Hair follicle dermal papilla cell (primary cell): Measurements from ENCODE around the gene NUDT19. TPM values are rescaled to one million over a fixed set of nuclear protein-coding genes. Genes with fewer than 3 reads are reported as not detected.

ENCODE experiments used
- small RNA-seq: library from RNA; depleted of rRNA; stranded (forward); fragments of <200 nt; gene quantifications from one replicate; pipeline ENCODE3, GENCODE V24; 2012
- total RNA-seq: library from RNA; depleted of rRNA; stranded (reverse); fragments of >200 nt; gene quantifications from 2 replicates; pipeline ENCODE4 v1.2.3, GENCODE V29; 2012

NUDT19 gene
- total RNA-seq: 13.1 and 13.7 TPM in 2 replicates

DNA sequence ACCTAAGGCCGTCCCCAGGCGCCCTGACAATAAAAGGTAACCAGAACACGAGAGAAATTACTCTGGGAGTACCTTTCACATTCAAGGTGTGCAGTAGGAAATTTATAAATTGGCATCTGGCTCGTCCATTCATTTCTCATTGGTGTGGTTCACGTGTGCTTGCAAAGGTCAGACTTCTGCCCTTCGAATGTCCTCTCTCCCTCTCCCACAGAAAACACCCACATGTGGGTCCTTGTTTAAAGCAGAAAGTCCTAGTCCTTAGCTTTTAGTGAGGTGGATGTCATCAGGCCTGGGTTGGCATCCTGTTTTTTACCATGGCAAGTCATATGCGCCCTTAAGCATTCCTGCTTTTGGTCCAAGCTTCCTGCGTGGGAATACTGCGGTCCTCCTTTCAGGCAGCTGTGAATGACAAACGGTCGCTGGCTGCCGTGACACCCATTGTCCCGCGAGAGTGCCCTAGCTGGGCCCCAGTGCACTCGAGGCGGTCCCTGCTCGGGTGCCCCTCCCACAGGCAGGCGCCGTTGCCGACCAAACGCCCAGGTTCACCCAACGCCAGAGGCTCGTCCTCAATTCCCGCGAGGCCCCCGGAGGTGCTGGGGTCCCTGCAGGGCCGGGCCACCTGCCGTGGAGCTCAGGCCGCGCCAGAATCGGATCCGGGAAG, at the start of gene NUDT19:
TSS of gene NUDT19 (plus strand) at position 531 of the 661 bp plus-strand sequence. CDS start 140 bp downstream, outside the sequence.

DNA sequence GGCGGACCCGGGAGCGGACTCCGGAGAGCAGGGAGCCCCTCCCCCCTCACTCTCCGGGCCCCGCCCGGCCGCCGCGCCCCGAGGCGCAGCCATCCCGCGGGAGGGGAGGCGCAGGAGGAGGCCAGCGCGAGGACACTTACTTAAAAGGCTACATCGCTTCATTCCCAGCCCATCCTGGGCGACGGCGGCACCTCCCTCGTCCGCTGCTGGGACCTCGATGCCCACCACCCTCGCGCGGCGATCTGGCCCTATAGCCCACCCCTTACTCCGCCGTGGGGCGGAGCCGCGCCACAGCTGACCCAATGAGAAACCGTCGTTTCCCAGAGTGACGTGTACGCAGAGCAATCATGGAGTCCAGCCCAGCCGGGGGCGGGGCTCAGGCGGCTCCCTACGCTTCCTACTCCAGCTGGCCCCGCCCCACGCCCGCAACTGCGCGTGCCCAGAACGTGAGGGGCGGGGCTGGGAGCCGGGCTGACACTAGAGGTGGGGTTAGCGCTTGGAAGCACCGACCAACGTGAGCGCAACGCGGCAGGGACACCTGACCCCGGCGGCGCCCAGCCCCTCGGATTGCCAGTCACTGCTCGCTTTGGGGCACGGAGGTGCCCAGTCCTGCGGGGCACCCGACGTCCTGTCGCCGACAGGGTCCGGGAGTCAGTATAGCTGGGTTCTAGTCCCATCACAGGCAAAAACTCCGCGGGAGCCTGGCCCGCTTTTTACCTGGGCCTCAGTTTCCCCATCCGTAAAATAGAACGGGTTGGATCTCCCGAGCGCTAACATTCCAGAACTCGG, 16.5 kb upstream of the NUDT19 start, which contains the start of gene ANKRD27:
TSS of gene ANKRD27 (minus strand) at position 250 of the 789 bp plus-strand sequence. CDS start 16,165 bp downstream, outside the sequence.

DNA sequence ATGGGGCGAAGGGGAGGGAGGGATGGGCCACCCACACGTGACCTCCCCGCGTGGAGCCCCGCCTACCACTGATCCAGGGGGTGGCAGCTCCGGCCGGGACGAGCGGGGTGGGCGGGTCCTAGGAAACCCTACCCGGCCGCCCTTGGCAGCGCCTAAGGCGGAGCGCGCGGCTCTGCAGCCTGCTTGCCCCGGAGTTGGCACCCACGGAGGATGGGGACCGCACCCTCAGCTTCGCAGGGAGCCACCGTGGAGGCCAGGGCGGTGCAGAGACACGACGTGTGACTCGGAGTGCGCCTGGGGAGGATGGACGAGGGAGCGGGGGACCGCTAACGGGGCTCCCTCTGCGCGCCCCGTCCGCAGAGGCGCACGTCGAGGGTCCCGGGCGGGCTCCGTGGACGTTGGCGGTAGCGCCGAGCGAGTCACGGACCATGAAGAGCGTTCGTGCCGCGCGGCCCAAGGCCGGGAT, 15.9 kb upstream of the NUDT19 start, which contains the start of gene RGS9BP:
TSS of gene RGS9BP (plus strand) at position 129 of the 466 bp plus-strand sequence. CDS start 416 bp downstream, outside the sequence.

DNA sequence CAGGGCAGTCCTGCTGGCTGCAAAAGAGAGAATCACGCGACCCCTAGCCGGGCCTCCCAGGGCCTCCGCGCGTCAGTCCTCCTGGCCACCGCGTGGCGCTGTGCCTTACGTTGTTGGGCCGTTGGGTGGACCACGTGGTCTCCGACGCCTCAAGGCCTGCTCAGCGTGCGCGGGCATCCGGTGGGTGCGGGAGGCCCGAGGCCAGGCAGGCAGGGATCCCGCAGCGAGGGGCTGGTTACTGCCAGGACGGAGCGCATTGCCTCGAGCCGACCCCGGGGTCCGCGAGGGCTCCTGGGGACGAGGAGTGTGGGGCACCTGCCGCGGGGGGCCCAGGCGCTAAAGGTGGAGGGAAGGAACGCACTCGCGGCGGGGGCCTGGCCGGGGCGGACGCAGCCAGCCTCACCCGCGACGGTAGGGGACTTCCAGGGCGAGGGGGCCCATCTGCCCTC, 28.0 kb downstream of the NUDT19 start, which contains the start of gene TDRD12:
TSS of gene TDRD12 (plus strand) at position 157 of the 449 bp plus-strand sequence. CDS start 306 bp downstream, outside the sequence.

Small RNA genes lying within 50 kb of the gene (small RNA-seq; reads per million reads assigned to genes)
- gene RN7SL789P: not detected

Other genes with a start within 250 kb of the NUDT19 start
- 32.0 and 47.7 TPM in 2 replicates for gene PDCD5, start 110.6 kb upstream of the NUDT19 start, total RNA-seq
- gene ANKRD27, start 16.6 kb upstream of the NUDT19 start, total RNA-seq: 44.3 and 48.2 TPM in 2 replicates
- 0.36 and 0.81 TPM in 2 replicates for gene RGS9BP, start 16.0 kb upstream of the NUDT19 start, total RNA-seq
- gene TDRD12, start 27.9 kb downstream of the NUDT19 start, total RNA-seq: 0.24 and 0.81 TPM in 2 replicates
- gene SLC7A9, start 177.9 kb downstream of the NUDT19 start, total RNA-seq: 0.16 TPM in 1 of 2 replicates, not detected in the other